ENCODE results near the gene NAPA.

DNA sequence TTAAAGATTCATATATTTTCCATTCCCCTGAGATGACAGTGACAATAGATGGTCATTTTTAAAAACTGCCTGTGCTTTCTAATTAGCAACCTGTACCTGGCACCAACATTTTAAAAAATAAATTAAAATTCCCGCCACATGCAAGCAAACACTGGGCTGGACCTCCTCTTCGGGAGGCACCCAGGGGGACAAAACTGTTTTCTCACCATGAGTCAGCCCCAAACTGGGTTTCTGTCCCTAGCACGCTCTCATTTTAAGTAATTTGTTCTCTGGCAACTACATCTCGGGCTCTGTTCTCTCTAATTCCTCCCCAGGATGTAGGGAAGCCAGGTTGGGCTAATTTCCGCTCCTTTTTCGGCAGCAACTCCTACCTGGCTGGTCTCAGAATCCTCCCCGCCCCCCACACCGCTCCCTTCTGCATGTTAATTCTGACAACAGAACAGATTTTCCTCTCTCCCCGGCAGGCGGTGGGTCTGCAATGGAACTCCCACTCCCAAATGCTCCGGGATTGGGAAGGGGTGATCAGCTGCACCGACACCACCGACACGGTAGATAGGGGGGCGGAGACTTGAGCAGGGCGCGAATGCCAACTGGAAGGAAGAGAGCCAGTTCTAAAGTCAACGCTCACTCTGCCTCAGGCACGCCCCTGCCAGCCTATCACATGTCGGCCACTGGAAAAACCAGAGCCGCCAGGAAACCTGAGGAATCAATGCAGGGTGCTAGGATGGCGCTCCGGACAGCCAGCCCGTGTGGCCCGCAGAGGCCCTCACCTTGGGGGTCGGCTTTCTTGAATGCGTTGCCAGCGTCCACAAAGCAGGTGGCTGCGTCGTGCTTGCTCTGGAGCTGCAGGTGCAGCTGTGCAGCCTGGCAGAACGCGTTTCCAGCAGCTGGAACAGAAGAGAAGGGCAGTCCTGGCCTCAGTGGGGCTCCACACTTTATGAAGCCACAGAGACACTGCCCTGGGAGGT, 14.7 kb downstream of the NAPA start:
- TF ChIP-seq, protein P1, sequence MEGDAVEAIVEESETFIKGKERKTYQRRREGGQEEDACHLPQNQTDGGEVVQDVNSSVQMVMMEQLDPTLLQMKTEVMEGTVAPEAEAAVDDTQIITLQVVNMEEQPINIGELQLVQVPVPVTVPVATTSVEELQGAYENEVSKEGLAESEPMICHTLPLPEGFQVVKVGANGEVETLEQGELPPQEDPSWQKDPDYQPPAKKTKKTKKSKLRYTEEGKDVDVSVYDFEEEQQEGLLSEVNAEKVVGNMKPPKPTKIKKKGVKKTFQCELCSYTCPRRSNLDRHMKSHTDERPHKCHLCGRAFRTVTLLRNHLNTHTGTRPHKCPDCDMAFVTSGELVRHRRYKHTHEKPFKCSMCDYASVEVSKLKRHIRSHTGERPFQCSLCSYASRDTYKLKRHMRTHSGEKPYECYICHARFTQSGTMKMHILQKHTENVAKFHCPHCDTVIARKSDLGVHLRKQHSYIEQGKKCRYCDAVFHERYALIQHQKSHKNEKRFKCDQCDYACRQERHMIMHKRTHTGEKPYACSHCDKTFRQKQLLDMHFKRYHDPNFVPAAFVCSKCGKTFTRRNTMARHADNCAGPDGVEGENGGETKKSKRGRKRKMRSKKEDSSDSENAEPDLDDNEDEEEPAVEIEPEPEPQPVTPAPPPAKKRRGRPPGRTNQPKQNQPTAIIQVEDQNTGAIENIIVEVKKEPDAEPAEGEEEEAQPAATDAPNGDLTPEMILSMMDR (IDR thresholded peaks at IDR 0.05), result no peak
- TF ChIP-seq POLR2A (IDR thresholded peaks at IDR 0.05), result no peak
